Stimulated activated CD8-positive, alpha-beta memory T cell treated with anti-CD3 and anti-CD28 coated beads, Interleukin-12 subunit alpha, Interleukin-12 subunit beta, amount 100 ng/mL, for 24 hours (primary cell): Measurements from ENCODE around the gene VWA2.
"Not testable (repeated sequence)": the region's sequence is repeated elsewhere in the genome, so short reads cannot be mapped to it uniquely, and the experiment has no call there.

ENCODE experiments used
- DNase-seq: peaks from one replicate; pipeline ENCODE4 v3.0.0-alpha.2; 2020; ENCODE audit errors: extremely low read depth

Gene VWA2

GRCh38 chr10:114319406-114320248, 80.6 kb downstream of the VWA2 start:
- no peak for DNase-seq

GRCh38 chr10:114320249-114321116, 81.4 kb downstream of the VWA2 start:
- DNase-seq: no peak

GRCh38 chr10:114322344-114322743, 83.3 kb downstream of the VWA2 start:
- no peak for DNase-seq

- DNase-seq: no peak
These were observed 84.0 kb downstream of the VWA2 start for GRCh38 chr10:114323023-114323422.

DNA sequence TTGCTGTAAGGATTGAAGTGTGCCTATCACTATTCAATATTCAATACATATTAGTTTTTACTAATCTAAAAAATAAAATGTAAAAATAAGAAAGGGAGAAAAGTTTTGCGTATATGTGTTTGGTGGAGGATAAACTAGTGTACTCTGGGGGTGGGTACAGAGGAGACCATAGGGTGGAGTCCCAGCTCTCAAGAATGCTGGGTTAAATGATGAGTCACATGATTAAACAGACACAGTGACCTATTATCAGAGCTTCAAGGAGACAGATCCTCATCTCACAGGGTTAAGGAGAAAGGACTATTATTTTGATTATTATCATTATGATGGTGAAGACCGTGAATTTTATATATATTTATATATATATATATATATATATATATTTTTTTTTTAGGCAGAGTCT, 87.7 kb downstream of the VWA2 start:
- DNase-seq: no peak

DNA sequence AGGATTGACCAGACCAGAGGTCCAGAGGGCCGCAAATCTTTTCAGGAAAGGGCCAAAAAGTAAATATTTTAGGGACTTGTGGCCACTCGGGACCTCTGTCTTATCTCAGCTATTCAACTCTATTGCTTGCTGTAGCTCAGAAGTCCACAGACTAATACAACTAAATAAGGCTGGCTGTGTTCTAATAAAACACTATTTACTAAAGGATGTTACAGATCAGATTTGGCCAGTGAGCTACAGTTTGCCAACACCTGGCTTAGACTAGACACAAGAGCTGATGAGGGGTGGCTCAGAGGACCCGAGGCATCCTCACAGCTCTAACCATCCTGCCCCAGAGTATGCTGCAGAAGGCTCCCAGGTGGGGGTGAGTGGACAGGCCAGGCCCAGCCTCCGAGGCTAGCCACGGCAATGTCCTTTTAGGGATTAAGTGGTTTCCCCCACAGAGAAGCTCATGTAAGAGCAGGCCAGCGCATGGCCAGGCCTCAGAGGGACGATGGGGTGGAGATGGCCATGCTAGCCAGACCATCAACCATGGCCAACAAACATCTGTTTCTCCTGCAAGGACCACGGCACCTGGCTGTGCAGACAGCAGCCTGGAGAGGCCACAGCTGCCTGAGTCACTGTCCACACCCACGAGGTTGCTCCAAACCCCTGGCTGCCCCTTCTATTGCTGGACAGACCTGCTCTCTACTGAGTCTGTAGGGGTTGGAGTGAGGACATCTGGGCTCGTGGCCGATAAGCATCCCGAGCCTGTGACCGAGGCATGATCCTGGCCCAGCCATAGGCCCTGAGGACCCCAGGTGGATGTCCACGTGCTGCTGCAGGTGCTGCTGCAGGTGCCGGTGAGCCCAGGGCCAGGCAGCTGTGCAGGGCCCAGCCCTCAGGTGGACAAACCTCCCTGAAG, 88.7 kb downstream of the VWA2 start:
- no peak for DNase-seq

DNA sequence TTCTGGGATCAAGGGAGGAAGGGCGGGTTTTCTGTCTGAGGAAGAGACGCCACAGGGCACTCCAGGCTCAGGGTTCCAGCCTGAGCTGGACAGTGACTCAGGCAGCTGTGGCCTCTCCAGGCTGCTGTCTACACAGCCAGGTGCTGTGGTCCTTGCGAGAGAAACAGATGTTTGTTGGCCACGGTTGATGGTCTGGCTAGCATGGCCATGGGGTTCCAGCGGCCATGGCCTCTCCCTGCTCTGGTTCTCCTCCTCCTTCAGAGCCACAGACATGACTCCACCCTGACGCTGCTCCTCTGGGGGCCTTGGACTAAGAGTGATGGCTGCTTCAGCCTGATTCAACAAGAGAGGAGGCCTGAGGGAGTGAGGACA, 89.4 kb downstream of the VWA2 start:
- no peak for DNase-seq

DNA sequence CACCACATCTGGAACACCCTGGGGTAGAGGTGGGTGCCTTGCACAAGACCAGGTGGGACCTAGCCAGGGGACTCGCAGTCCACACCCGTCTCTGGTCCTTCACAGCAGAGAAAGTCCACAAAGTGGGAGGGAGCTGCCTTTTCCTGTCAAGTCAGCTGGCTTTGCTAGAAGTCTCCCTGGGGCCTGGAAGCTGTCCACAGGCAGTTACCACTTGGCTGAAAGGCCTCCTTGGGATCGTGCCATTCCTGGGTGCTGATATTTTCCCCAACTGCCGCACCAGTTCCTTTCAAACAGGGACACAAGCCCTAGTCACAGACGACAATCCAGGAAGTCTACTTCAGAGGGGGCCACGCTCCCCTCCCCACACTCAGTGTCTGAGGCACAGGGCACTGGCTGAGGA, 89.8 kb downstream of the VWA2 start:
- no peak for DNase-seq

DNA sequence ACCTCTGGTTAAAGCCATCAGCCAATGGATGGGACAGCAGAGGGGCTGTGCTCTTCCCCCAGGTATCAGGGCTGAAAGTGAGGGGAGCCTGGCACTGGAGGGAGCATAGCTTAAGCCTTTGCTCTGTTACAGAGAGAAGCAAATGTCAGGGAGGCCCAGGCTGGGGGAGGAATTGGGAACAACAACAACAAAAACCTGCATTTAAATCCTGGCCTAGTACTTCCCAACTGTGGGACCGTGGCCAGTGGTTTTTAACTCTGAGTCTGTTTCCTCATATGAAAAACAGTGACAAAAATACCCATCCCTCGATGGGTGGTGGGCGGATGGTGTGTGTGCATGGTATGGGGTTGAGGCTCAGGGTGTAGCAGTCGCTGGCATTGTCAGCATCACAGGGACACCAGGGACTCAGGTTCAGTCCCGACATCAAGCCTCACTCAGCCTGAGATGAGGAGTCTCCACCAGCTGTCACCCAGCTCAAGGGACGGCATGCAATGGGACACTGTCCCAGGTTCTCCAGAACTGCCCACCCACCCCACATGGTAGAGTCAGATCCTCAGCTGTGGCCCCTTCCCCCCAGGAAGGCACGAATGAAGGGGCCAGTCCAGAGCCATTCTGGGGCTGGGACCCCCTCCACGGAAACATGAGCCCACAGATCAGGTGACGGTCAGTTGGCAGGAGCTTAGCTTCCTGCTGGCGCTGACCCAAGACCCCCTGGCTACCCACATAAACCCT, 90.7 kb downstream of the VWA2 start:
- DNase-seq: no peak

DNA sequence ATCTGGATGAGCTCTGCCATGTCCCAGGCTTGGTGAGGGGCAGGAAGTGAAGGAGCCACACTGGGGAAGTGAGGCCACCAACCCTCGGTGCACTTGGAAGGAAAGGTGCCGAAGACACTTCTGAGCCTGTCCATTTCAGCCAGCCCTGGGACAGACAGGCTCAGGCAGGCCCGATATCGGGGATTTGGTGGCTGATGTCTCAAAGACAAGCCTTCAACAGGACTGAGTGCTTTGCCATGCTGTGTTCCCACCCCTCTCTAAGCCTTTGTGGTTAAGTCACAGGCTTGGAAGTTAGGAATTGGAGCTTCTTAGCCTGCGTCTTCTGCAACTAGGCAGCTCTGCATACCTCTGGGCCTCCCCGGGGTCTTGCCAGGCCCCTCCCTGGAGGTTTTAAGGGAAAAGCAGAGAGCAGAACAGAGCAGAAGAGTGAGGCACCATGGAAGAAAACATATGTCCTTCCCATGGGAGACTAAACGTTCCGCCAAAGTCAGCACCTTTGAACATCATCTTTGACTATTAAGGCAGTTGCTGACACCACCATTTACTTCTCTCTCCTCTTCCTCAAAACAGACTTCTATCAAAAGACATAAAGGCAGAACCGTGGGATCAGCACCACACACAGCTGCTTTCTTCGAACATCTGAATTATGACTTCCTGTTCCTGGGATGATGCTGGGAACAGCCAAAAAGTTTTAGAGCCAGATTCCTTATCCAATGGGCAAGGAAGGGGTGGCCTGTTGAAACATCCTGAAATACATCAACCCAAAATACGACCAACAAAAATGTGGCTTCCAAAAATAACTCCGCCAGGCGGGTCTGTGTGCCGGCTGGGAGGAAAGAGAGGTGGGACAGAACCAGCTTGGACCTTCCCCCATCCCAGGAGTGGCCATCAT, 93.5 kb downstream of the VWA2 start:
- DNase-seq: no peak

DNA sequence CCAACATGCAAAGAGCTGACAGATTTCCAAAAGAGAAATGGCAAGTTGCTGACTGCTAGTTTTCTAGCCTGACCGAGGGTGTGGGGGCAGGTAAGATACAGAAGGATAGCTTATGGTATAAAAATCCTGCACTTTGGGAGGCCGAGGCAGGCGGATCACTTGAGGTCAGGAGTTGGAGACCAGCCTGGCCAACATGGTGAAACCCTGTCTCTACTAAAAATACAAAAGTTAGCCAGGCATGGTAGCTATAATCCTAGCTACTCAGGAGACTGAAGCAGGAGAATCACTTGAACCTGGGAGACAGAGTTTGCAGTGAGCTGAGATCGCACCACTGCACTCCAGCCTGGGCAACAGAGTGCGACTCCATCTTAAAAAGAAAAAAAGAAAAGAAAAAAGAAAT, 94.4 kb downstream of the VWA2 start:
- not testable (repeated sequence) for DNase-seq

DNA sequence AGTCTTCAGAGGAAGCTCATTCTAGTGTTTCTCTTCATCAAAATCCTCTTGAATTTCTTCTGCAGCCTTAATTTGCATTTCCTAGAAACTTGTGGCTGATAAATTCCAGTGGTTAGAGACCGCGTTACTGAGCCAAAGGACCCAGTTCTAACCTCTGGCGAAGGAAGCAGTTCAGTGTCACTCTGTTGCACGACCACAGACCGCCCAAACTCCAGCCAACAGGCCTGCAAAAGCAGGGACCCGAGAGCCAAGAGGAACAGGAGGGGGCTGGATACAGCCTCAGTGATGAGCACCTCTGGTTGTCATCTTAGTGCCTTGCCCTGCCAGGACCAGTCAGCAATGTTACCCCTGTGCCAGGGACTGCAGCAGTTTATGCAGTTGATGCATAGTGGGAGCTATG, 95.2 kb downstream of the VWA2 start:
- DNase-seq: no peak

DNA sequence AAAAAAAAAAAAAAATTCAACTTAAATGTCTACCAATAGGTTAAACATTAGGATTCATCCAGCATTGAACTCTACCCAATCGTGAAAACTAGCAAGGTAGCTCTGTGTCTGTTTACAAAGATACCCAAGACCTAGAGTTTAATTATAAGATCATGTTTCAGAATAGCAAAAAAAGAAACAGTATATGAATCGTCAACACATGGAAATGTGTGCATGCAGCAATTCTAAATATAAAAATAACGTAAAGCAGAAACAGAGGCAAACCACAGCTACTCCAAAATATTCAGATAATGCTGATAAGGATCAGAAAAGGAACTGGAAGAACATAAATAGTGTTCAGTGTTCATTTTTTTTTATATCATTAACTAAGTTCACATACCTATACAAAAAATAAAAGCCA, 96.6 kb downstream of the VWA2 start:
- DNase-seq: no peak

- no peak for DNase-seq
These were observed 97.9 kb downstream of the VWA2 start for GRCh38 chr10:114336823-114337509.

DNA sequence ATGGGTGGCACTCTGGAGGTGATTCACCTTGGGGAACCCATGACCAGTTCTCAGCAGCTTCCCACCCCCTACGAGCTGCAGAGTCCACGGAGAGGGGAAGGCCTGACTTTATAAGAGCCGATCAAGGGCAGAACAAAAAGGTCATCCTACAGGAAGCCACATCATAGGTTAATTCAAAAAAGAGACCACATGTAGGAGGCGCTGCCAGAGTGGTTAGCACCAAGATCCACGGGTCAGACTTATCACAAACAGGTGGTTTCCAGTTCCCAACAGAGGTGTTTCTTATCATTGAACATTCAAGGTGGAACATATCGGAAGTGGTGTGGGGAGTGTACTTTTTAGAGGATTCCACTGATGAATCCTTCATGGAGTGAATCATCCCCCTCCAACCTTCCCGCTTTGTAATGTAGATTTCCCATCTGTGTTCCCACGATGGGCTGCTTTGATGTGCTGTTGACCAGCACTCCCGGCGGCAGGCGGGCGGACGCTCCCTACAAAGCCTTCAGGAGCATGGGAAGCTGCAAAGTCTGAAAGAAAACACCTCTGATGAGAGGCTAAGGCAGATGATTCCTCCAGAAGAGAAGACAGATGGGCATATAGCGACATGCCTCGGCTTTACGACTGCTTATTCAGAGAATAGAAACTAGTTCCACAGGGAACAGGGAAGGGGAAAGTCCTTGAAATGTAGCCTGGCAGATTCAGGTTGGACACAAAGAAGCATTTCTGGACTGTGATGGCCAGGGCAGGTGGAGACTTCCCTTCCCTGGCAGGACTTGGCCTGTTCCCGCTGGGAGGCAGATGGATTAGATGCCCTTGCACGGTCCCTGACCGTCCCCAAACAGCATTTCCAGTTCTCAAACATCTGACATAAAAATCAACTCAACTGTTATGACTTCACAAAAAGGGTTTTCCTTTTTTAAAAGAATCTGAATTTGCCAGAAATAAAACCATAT, 98.7 kb downstream of the VWA2 start:
- no peak for DNase-seq

GRCh38 chr10:114340816-114341215, 101.8 kb downstream of the VWA2 start:
- DNase-seq: no peak
